HEK293 (cell line): ENCODE measurements around the gene WDR48.

Experiments
- BCL11A ChIP-seq: fragments of 450-650 bp; formaldehyde crosslinking; IDR thresholded peaks from 2 replicates; pipeline ENCODE4 v1.5.1; 2016; ENCODE audit warnings: low read depth, missing biosample characterization, missing genetic modification characterization
- SP3 ChIP-seq: fragments of 450-650 bp; formaldehyde crosslinking; IDR thresholded peaks from 2 replicates; pipeline ENCODE4 v1.5.1; 2016; ENCODE audit warnings: missing biosample characterization, missing genetic modification characterization
- YY1 ChIP-seq: fragments of 450-650 bp; formaldehyde crosslinking; IDR thresholded peaks from 2 replicates; pipeline ENCODE4 v1.5.1; 2018; ENCODE audit warnings: missing biosample characterization, missing genetic modification characterization
- TF ChIP-seq, protein P1 (sequence below): fragments of 450-650 bp; formaldehyde crosslinking; IDR thresholded peaks from 2 replicates; pipeline ENCODE4 v1.5.1; 2016; ENCODE audit warnings: missing biosample characterization, missing genetic modification characterization
- TF ChIP-seq, protein P2 (sequence below): fragments of 450-650 bp; formaldehyde crosslinking; IDR thresholded peaks from 2 replicates; pipeline ENCODE4 v1.5.1; 2016; ENCODE audit warnings: missing biosample characterization, missing genetic modification characterization
- TF ChIP-seq, protein P3 (sequence below): fragments of 450-650 bp; formaldehyde crosslinking; IDR thresholded peaks from 2 replicates; pipeline ENCODE4 v1.5.1; 2016; ENCODE audit warnings: missing biosample characterization, missing genetic modification characterization
- TF ChIP-seq, protein P4 (sequence below): fragments of 450-650 bp; formaldehyde crosslinking; IDR thresholded peaks from 2 replicates; pipeline ENCODE4 v1.5.1; 2016; ENCODE audit warnings: missing biosample characterization, missing genetic modification characterization

DNA sequence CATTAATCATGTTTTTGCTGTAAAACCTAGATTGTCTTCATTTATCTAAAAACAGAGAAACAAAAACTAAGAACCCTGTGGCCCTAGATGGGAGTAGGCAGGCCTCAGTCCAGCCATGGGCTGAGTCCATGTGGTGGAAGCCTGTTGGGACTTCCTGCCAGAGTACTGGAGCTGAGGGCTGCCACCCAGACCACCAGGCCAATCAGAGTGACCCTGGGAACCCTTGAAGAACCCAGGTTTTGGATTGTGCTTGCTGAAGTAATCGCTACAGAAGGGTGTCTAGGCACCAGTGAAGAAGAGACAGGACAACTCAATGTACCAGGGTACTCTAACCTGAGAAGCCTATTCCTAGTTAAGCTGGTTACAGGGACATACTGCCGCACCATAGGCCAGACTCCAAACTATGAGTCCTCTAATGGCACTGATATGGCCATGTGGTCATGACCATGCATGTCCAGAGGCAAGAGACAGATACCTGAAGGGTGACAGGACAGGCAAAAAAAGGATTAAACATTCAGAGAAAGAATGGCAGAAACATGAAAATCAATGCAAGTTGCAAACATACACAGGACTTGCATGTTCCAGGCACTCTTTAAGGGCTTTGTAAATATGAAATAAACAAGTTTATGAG lies 88.6 kb downstream of the WDR48 start:
- no peak for TF ChIP-seq YY1 (tag by site-specific recombination)
- TF ChIP-seq, protein P1, sequence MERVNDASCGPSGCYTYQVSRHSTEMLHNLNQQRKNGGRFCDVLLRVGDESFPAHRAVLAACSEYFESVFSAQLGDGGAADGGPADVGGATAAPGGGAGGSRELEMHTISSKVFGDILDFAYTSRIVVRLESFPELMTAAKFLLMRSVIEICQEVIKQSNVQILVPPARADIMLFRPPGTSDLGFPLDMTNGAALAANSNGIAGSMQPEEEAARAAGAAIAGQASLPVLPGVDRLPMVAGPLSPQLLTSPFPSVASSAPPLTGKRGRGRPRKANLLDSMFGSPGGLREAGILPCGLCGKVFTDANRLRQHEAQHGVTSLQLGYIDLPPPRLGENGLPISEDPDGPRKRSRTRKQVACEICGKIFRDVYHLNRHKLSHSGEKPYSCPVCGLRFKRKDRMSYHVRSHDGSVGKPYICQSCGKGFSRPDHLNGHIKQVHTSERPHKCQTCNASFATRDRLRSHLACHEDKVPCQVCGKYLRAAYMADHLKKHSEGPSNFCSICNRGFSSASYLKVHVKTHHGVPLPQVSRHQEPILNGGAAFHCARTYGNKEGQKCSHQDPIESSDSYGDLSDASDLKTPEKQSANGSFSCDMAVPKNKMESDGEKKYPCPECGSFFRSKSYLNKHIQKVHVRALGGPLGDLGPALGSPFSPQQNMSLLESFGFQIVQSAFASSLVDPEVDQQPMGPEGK = no peak
- TF ChIP-seq, protein P2, sequence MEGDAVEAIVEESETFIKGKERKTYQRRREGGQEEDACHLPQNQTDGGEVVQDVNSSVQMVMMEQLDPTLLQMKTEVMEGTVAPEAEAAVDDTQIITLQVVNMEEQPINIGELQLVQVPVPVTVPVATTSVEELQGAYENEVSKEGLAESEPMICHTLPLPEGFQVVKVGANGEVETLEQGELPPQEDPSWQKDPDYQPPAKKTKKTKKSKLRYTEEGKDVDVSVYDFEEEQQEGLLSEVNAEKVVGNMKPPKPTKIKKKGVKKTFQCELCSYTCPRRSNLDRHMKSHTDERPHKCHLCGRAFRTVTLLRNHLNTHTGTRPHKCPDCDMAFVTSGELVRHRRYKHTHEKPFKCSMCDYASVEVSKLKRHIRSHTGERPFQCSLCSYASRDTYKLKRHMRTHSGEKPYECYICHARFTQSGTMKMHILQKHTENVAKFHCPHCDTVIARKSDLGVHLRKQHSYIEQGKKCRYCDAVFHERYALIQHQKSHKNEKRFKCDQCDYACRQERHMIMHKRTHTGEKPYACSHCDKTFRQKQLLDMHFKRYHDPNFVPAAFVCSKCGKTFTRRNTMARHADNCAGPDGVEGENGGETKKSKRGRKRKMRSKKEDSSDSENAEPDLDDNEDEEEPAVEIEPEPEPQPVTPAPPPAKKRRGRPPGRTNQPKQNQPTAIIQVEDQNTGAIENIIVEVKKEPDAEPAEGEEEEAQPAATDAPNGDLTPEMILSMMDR (tag by site-specific recombination) = no peak
- TF ChIP-seq, protein P3, sequence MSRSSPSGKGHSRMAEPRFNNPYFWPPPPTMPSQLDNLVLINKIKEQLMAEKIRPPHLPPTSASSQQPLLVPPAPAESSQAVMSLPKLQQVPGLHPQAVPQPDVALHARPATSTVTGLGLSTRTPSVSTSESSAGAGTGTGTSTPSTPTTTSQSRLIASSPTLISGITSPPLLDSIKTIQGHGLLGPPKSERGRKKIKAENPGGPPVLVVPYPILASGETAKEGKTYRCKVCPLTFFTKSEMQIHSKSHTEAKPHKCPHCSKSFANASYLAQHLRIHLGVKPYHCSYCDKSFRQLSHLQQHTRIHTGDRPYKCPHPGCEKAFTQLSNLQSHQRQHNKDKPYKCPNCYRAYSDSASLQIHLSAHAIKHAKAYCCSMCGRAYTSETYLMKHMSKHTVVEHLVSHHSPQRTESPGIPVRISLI (tag by site-specific recombination) = no peak
- TF ChIP-seq, protein P4, sequence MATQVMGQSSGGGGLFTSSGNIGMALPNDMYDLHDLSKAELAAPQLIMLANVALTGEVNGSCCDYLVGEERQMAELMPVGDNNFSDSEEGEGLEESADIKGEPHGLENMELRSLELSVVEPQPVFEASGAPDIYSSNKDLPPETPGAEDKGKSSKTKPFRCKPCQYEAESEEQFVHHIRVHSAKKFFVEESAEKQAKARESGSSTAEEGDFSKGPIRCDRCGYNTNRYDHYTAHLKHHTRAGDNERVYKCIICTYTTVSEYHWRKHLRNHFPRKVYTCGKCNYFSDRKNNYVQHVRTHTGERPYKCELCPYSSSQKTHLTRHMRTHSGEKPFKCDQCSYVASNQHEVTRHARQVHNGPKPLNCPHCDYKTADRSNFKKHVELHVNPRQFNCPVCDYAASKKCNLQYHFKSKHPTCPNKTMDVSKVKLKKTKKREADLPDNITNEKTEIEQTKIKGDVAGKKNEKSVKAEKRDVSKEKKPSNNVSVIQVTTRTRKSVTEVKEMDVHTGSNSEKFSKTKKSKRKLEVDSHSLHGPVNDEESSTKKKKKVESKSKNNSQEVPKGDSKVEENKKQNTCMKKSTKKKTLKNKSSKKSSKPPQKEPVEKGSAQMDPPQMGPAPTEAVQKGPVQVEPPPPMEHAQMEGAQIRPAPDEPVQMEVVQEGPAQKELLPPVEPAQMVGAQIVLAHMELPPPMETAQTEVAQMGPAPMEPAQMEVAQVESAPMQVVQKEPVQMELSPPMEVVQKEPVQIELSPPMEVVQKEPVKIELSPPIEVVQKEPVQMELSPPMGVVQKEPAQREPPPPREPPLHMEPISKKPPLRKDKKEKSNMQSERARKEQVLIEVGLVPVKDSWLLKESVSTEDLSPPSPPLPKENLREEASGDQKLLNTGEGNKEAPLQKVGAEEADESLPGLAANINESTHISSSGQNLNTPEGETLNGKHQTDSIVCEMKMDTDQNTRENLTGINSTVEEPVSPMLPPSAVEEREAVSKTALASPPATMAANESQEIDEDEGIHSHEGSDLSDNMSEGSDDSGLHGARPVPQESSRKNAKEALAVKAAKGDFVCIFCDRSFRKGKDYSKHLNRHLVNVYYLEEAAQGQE (tag by site-specific recombination) = no peak
- TF ChIP-seq SP3 = no peak
- no peak for TF ChIP-seq BCL11A (tag by site-specific recombination)
